Measurements from ENCODE around the gene PTGFRN.

DNA sequence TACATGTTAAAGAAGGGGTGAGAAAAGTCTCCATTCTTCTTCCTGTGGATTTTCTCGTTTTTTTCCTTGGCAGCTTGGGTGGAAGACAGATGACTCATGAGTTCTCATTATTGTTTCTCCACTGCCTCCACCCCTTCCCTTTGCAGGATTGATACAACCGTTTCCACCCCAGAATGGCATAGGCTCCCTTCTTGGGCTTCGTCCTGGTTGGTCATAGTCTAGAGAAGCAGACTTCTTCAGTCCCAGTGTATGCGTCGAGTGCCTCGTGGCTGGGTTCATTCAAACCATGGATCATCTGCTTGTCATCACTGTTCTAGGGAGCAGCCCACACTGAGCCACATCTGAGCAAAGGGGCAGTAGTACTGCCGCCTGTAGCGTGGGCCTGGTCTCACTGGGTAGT, 13.7 kb downstream of the PTGFRN start:
- TF ChIP-seq, protein P1, sequence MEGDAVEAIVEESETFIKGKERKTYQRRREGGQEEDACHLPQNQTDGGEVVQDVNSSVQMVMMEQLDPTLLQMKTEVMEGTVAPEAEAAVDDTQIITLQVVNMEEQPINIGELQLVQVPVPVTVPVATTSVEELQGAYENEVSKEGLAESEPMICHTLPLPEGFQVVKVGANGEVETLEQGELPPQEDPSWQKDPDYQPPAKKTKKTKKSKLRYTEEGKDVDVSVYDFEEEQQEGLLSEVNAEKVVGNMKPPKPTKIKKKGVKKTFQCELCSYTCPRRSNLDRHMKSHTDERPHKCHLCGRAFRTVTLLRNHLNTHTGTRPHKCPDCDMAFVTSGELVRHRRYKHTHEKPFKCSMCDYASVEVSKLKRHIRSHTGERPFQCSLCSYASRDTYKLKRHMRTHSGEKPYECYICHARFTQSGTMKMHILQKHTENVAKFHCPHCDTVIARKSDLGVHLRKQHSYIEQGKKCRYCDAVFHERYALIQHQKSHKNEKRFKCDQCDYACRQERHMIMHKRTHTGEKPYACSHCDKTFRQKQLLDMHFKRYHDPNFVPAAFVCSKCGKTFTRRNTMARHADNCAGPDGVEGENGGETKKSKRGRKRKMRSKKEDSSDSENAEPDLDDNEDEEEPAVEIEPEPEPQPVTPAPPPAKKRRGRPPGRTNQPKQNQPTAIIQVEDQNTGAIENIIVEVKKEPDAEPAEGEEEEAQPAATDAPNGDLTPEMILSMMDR (conservative IDR thresholded peaks at IDR 0.05; ENCODE audit: low read depth in 2 of 2) = no peak
- TF ChIP-seq CREB1 (CRISPR knock-in tag; IDR thresholded peaks at IDR 0.05; ENCODE audit: low read depth) (no peak), POLR2AphosphoS5 (IDR thresholded peaks at IDR 0.05; ENCODE audit: low read depth) (no peak), STAT1 (IDR thresholded peaks at IDR 0.05; ENCODE audit: unreplicated experiment) (no peak), EZH2 (IDR thresholded peaks at IDR 0.05; ENCODE audit: low read depth, unreplicated experiment) (no peak), JUNB (IDR thresholded peaks at IDR 0.05; ENCODE audit: unreplicated experiment) (no peak), ZNF114 (CRISPR knock-in tag; IDR thresholded peaks at IDR 0.05) (no peak), EZH2phosphoT487 (IDR thresholded peaks at IDR 0.05; ENCODE audit: unreplicated experiment) (no peak), ZNF331 (CRISPR knock-in tag; IDR thresholded peaks at IDR 0.05; ENCODE audit: low read depth) (no peak)
- TF ChIP-seq, protein P2, sequence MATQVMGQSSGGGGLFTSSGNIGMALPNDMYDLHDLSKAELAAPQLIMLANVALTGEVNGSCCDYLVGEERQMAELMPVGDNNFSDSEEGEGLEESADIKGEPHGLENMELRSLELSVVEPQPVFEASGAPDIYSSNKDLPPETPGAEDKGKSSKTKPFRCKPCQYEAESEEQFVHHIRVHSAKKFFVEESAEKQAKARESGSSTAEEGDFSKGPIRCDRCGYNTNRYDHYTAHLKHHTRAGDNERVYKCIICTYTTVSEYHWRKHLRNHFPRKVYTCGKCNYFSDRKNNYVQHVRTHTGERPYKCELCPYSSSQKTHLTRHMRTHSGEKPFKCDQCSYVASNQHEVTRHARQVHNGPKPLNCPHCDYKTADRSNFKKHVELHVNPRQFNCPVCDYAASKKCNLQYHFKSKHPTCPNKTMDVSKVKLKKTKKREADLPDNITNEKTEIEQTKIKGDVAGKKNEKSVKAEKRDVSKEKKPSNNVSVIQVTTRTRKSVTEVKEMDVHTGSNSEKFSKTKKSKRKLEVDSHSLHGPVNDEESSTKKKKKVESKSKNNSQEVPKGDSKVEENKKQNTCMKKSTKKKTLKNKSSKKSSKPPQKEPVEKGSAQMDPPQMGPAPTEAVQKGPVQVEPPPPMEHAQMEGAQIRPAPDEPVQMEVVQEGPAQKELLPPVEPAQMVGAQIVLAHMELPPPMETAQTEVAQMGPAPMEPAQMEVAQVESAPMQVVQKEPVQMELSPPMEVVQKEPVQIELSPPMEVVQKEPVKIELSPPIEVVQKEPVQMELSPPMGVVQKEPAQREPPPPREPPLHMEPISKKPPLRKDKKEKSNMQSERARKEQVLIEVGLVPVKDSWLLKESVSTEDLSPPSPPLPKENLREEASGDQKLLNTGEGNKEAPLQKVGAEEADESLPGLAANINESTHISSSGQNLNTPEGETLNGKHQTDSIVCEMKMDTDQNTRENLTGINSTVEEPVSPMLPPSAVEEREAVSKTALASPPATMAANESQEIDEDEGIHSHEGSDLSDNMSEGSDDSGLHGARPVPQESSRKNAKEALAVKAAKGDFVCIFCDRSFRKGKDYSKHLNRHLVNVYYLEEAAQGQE (IDR thresholded peaks at IDR 0.05; ENCODE audit: unreplicated experiment) = no peak
- TF ChIP-seq, protein P3, sequence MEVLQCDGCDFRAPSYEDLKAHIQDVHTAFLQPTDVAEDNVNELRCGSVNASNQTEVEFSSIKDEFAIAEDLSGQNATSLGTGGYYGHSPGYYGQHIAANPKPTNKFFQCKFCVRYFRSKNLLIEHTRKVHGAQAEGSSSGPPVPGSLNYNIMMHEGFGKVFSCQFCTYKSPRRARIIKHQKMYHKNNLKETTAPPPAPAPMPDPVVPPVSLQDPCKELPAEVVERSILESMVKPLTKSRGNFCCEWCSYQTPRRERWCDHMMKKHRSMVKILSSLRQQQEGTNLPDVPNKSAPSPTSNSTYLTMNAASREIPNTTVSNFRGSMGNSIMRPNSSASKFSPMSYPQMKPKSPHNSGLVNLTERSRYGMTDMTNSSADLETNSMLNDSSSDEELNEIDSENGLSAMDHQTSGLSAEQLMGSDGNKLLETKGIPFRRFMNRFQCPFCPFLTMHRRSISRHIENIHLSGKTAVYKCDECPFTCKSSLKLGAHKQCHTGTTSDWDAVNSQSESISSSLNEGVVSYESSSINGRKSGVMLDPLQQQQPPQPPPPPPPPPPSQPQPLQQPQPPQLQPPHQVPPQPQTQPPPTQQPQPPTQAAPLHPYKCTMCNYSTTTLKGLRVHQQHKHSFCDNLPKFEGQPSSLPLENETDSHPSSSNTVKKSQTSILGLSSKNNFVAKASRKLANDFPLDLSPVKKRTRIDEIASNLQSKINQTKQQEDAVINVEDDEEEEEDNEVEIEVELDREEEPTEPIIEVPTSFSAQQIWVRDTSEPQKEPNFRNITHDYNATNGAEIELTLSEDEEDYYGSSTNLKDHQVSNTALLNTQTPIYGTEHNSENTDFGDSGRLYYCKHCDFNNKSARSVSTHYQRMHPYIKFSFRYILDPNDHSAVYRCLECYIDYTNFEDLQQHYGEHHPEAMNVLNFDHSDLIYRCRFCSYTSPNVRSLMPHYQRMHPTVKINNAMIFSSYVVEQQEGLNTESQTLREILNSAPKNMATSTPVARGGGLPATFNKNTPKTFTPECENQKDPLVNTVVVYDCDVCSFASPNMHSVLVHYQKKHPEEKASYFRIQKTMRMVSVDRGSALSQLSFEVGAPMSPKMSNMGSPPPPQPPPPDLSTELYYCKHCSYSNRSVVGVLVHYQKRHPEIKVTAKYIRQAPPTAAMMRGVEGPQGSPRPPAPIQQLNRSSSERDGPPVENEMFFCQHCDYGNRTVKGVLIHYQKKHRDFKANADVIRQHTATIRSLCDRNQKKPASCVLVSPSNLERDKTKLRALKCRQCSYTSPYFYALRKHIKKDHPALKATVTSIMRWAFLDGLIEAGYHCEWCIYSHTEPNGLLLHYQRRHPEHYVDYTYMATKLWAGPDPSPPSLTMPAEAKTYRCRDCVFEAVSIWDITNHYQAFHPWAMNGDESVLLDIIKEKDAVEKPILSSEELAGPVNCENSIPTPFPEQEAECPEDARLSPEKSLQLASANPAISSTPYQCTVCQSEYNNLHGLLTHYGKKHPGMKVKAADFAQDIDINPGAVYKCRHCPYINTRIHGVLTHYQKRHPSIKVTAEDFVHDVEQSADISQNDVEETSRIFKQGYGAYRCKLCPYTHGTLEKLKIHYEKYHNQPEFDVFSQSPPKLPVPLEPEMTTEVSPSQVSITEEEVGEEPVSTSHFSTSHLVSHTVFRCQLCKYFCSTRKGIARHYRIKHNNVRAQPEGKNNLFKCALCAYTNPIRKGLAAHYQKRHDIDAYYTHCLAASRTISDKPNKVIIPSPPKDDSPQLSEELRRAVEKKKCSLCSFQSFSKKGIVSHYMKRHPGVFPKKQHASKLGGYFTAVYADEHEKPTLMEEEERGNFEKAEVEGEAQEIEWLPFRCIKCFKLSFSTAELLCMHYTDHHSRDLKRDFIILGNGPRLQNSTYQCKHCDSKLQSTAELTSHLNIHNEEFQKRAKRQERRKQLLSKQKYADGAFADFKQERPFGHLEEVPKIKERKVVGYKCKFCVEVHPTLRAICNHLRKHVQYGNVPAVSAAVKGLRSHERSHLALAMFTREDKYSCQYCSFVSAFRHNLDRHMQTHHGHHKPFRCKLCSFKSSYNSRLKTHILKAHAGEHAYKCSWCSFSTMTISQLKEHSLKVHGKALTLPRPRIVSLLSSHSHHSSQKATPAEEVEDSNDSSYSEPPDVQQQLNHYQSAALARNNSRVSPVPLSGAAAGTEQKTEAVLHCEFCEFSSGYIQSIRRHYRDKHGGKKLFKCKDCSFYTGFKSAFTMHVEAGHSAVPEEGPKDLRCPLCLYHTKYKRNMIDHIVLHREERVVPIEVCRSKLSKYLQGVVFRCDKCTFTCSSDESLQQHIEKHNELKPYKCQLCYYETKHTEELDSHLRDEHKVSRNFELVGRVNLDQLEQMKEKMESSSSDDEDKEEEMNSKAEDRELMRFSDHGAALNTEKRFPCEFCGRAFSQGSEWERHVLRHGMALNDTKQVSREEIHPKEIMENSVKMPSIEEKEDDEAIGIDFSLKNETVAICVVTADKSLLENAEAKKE (CRISPR knock-in tag; IDR thresholded peaks at IDR 0.05) = no peak
